GDM1 (cell line): ENCODE measurements around the gene MTX1.
"Not testable (repeated sequence)": the region's sequence is repeated elsewhere in the genome, so short reads cannot be mapped to it uniquely, and the experiment has no call there.

Source experiments
- DNase-seq: peaks from one replicate; lab custom pipeline; 2025; lab: John Stamatoyannopoulos, UW

MTX1 gene

DNA sequence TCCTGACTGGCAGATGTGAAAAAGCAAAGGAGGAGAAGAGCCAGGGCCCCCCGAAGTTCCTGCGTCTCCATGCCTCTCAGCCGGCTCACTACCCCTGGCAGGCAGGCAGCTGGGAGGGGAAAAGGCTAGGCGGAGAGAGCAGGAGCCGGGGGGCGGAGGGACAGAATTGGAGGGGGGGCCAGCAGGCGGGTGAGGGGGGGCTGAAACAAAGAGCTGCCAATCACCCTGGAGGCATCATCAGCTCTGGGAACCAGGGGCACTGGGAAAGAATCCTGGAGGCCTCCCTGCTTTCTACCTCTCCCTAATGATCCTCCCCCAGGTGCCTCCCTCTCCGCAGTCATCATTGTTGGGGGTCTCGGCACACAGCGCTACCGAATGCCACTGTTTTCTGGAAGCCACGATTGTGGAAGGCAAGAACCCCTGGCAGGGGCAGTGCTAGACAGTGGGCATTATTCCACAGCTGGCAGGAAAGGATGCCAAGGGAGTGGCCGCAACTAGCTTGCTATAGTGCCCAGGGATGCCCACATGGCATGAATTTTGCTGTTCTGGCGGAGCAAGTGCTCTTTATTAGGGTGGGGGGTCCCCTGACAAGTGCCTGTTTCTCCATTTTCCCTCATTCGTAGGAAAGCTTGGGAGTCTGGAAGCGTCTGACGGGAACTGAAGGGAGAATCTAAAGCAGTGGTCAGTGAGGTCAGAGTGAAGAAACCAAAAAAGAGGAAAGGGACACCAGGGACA lies 522 bp upstream of the MTX1 start, which contains the start of gene THBS3:
TSS of gene THBS3 (minus strand) at position 92 of the 735 bp plus-strand sequence. CDS start at position 71, 21 bp downstream.
- no peak for DNase-seq

DNA sequence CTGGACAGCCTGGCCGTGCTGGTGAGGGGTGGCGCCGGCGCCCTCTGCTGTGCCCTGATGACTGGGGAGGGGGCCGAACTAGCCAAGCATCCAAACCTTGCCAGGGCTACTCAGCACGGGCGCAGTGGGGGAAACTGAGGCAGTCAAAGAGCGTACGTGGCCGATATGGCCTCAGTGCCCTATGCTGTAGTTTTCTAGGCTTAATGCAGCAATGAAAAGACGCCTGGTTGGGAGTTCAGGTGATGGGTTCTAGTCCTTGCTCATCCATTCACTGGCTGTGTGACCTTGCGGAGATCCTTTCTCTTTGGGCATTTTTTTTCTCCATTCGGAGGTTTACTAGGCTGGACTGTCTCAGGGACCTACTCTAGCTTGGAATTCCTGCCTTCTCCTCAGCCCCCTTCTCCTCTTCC lies 822 bp downstream of the MTX1 start:
- no peak for DNase-seq

DNA sequence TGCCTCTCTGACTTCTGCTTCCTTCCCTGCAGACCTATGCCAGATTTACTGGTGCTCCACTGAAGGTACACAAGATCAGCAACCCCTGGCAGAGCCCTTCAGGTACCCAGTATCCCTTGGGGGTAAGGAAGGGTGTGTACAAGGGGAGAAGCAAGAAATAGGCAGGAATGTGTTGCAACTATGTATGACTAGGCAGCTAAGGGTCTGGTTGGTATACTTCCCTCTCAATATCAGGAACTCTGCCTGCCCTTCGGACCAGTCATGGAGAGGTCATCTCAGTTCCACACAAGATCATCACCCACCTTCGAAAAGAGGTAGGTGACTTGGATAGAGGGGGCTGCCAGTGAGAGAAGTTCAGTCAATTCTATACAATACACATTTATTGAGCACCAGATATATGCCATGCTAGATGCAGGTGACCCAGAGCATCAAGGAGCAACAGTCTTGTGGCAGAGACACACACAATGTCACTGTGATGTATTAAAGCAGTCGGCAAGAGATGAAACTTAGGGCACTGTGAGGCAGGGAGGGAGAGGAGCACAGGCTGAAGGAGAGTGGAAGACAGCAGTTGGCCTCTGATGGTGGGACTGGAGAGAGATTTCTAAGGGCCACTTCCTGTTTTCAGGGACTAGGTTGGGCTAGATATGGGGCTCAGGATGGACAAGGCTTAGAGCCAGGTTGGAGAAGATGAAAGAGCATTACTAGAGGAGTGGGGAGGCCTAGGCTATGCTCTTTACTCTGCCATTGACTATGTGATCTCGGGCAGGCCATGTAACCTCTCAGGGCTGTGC lies 2.0 kb downstream of the MTX1 start:
- DNase-seq: no peak

DNA sequence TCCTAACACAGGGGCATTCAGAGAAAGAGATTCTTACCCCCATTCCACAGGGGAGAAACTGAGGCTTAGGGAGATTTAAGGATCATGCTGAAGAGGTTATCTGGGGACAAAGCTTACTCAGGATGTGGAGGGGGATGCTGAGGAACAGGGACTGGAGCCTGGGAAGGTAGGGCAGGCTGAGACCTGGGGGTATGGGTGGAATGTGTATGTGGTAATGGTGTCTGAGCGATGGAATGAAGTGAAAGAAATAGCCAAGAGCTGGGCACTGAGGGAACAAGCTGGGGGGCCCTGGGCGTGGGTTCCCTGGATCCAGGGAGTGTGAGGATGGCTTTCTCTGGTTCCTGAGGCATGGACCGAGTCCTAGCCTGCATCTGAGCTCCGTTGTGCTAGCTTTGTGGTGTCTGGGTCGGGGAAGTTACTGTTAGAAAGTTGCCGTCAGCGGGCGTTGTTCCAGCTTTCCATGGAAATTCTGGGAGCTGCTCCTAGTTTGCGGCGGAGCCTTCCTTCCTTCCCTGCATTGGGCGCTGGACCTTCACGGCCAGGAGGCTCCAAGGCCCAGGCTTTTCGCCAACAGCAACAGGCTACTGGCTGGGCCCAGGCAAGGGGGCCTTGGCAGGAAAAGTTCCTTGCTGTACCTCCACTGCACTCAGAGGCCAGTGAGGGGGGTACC lies 3.0 kb downstream of the MTX1 start:
- DNase-seq: not testable (repeated sequence)

DNA sequence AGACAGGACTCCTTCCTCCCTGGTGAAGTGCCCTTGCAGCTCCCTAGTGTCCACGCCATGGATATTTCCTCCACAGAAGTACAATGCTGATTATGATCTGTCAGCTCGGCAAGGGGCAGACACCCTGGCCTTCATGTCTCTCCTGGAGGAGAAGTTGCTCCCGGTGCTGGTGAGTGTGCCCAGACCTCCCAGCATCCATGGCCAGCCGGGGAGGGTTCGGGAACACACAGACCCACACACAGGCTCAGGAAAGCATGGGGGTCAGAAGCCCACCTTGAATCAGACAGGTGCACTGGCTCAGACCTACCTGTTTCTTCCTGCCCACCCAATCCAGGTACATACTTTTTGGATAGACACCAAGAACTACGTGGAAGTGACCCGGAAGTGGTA lies 3.6 kb downstream of the MTX1 start:
- DNase-seq: not testable (repeated sequence)

DNA sequence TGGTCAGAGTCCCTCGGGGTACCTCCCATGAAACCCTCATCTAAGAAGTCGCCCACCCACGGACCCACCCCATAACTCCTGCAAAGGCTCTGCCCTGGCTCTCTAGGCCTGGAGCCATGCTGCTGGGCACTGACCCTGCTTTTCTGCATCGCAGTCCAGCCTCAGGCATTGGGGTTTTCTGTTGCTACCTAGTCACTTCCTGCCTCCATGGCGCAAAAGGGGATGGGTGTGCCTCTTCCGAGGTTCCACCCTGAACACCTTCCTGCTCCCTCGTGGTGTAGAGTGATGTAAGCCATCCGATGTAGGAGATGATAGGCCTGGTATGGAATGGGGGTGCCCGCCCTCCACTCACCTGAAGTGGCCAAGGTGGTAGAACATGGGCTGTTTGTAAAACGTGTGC lies 6.2 kb downstream of the MTX1 start:
- not testable (repeated sequence) for DNase-seq

DNA sequence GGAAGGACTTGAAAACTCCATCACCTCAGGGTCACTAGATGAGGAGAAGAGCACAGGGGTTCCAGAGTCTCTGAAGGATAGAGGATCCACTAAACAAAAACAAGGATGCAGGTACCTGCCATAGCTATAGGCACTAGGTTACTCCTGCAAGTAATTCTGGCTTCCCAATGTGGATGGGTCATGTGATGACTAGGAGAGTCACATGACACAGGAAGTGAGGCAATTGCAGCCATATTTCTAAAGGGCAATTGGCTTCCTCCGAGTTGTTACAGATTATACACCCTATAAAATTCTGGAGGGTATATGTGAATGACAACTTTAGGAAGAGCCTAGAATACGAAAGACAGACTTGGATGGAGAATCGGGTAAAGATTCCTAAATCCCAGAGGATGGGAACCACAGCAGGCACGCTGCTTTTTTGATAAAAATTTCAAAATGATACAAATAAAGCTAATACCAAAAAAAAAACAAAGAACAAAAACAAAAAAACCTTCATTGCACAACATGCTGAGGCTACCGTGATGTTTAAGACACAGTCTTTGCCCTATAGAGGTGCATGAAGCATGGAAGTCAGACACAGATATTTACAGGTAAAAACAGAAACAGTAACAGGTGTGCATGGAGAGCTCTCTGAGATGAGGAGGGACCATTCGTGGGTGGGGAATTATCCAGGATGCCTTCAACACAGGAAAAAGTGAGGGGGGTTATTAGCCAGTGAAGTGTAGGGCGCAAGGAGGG lies 10.5 kb downstream of the MTX1 start:
- DNase-seq: peak; percentile 7

DNA sequence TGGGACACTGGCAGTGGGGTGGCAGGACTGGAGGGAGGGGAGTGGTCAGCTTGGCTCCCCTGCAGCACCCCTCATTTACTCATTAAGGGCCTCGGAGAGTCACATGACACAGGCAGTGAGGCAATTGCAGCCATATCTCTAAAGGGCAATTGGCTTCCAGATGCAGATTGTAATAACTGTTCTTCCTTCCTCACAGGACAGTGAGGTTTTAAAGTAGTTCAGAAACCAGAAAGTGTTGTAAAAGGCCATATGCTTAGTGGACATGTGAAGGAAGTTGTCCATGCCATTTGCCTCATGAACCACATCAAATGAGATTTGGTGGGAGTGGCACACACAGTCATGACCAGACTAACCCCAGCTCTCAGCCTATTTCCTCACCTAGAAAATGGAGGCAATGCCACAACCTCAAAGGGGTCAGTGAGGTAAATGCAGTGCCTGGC lies 11.1 kb downstream of the MTX1 start:
- DNase-seq: no peak

DNA sequence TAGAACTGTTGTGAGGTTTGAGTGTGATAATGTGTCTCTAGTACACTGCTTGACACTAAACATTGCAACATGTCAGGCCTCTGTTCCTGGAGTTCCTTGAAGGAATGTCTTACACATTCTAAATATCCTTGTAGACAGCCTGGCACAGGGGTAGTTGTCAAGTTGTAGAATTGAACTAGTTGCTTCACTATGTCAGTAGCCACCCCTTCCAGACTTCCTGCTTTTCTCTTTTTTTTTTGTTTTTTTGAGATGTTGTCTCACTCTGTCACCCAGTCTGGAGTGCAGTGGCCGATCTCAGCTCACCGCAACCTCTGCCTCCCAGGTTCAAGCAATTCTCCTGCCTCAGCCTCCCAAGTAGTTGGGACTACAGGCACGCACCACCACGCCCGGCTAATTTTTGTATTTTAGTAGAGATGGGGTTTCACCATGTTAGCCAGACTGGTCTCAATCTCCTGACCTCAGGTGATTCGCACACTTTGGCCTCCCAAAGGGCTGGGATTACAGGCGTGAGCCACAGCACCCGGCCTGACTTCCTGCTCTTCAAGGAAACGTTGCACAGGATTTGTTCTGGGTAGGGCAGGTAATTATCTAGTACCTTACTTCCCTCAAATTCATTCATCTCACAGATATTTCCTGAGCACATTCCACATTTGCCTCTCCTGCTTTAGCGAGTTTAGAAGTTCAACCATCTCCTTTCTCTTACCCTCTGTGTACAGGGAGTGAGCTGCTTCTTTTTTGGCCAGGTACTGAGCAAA lies 11.9 kb downstream of the MTX1 start:
- DNase-seq: not testable (repeated sequence)

DNA sequence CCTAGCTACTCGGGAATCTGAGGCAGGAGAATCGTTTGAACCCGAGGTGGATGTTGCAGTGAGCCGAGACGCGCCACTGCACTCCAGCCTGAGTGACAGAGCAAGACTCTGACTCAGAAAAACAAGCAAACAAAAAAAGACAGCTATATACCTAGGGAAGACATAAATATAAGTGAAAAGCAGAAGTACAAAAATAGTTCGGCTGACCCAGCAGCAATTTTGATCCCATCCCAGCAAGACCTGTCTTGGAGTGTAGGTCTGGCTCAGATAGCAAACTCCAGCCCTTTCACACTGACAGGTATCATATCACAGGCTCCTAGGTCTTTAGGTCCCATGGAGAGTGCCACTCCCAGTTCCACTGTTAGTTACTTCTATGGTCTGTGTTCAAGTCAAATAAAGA lies 14.6 kb downstream of the MTX1 start:
- no peak for DNase-seq

DNA sequence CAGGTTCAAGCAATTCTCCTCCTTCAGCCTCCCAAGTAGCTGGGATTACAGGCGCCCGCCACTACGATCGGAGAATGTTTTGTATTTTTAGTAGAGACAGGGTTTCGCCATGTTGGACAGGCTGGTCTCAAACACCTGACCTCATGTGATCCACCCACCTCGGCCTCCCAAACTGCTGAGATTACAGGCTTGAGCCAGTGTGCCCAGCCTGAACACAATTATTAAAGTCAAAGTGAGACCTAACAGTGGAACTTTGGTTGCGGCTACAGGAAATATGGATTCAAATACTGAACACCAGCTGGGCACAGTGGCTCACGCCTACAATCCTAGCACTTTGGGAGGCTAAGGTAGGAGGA lies 16.9 kb downstream of the MTX1 start:
- not testable (repeated sequence) for DNase-seq

DNA sequence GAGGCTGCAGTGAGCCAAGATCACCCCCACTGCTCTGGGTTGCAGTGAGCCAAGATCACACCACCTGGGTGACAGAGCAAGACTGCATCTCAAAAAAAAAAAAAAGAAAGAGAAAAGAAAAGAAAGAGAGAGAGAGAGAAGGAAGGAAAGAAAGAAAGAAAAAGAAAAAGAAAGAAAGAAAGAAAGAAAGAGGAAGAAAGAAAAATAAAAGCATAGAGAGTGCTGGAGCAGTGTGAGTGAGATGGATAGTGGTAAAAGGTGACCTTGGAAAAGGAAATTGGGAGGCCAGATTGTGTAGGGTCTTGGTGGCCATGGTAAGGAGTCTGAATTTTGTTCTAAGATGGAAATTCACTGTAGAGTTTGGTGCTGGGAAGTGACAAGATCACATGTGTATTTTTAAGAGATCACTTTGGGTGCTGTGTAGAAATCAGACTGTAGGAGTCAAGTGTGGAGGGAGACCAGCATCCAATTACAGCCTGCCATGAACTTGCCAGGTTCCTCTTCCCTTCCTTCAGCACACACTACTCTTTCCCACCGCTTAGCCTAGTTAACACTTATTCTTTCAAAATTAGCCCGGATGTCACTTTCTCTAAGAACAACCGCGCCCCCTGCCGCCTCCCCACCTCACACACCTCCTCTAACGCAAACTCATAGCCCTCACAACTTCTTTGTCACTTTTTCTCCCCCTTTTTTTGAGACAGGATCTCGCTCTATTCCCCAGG lies 17.9 kb downstream of the MTX1 start:
- DNase-seq: peak; percentile 77

DNA sequence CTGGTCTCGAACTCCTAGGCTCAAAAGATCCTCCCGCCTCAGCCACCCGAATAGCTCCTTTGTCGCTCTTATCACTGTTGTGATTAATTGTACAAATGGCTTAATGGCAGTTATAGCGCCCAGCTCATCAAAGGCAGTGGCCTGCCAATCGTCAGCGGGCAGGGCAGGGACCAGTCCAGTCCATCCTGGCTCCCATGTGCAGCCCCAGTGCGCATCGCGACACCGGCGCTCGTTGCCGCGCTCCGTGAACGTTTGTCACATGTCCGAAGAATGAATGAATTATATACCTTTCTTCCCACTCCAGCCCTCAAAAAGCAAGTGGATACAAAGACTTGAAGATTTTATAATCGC lies 18.4 kb downstream of the MTX1 start:
- DNase-seq: no peak

DNA sequence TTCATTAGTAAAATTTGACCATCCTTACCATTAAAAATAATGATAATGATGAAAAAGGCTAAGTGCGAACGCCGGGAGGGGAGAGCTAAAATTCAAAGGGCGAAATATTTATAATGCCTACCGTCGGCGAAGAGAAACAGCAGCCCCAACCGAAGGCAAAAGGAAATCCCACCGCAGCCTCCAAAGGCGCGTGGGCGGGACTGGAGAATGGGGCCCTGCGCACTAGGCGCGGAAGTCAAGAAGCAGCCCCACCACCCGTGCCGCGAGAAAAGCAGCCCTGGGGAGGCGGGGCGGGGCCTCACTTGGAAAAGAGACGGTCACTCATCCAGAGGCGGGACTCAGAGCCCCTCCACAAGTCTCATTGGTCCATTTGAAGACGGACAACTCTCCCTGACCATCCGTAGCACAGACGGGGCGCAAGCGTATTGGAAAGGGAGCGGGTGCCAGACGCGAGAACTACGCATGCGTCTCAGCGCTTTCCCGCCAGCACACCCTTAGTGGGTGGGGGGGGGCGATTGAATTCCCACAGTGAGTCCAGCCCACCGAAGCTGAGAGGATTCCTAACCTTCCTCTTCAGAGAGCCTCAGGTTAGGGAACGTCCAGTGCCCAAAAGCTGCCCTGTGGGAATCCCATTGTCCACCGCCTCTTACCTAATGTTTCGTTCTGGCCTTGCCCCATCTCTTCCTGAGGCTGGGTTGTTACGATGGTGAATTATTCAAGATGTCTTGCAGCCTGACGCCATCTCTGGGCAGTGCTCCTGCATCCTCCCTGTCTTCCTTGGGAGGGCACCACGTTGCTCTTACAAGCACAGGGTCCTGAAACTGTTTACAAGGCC lies 19.0 kb downstream of the MTX1 start:
- peak; percentile 99 for DNase-seq

DNA sequence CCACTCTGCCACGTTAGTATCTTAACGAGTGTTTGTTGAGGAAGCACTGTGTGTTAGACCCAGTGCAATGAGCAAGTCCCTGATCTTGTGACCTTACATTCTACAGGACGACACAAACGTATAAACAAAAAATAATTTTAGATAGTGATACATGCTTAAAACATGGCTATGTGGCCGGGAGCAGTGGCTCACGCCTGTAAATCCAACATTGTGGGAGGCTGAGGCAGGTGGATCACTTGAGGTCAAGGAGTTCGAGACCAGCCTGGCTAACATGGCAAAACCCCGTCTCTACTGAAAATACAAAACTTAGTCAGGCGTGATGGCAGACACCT lies 19.6 kb downstream of the MTX1 start:
- DNase-seq: no peak

DNA sequence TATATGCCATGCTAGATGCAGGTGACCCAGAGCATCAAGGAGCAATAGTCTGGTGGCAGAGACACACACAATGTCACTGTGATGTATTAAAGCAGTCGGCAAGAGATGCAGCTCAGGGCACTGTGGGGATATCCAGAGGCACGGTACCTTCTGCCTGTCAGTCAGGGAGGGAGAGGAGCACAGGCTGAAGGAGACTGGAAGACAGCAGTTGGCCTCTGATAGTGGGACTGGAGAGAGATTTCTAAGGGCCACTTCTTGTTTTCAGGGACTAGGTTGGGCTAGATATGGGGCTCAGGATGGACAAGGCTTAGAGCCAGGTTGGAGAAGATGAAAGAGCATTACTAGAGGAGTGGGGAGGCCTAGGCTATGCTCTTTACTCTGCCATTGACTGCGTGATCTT lies 22.8 kb downstream of the MTX1 start:
- not testable (repeated sequence) for DNase-seq

DNA sequence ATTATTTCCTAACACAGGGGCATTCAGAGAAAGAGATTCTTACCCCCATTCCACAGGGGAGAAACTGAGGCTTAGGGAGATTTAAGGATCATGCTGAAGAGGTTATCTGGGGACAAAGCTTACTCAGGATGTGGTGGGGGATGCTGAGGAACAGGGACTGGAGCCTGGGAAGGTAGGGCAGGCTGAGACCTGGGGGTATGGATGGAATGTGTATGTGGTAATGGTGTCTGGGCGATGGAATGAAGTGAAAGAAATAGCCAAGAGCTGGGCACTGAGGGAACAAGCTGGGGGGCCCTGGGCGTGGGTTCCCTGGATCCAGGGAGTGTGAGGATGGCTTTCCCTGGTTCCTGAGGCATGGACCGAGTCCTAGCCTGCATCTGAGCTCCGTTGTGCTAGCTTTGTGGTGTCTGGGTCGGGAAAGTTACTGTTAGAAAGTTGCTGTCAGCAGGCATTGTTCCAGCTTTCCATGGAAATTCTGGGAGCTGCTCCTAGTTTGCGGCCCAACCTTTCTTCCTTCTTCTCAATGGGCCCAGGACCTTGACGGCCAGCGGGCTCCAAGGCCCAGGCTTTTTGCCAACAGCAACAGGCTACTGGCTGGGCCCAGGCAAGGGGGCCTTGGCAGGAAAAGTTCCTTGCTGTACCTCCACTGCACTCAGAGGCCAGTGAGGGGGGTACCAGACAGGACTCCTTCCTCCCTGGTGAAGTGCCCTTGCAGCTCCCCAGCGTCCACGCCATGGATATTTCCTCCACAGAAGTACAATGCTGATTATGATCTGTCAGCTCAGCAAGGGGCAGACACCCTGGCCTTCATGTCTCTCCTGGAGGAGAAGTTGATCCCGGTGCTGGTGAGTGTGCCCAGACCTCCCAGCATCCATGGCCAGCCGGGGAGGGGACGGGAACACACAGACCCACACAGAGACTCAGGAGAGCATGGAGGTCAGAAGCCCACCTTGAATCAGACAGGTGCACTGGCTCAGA lies 23.8 kb downstream of the MTX1 start:
- DNase-seq: not testable (repeated sequence)

DNA sequence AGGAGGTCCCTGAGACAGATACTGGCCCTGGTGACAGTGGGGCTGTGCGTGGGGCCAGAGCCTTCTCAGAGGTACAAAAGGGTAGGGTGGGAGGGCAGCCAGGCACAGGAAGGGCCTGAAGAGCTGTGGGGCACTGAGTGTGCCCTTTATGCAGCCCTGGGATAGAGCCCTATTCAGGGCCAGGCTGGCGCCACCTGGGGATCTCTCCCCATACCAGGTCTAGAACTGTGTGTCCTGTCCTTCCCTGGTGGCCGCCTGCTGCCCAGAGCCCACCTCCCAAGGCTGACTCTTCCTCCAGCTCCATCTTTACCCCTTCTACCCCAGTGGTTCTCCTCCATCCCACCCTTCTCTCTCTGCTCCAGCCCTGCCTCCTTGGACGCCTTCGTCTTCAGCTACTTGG lies 25.0 kb downstream of the MTX1 start:
- not testable (repeated sequence) for DNase-seq

DNA sequence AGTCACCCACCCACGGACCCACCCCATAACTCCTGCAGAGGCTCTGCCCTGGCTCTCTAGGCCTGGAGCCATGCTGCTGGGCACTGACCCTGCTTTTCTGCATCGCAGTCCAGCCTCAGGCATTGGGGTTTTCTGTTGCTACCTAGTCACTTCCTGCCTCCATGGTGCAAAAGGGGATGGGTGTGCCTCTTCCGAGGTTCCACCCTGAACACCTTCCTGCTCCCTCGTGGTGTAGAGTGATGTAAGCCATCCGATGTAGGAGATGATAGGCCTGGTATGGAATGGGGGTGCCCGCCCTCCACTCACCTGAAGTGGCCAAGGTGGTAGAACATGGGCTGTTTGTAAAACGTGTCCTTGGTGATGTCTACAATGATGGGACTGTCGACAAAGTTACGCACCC lies 26.9 kb downstream of the MTX1 start:
- not testable (repeated sequence) for DNase-seq
